OCI-LY7 (cell line): ENCODE results near the gene DAZL.

ENCODE experiments used
- CTCF ChIP-seq: fragments of 200-600 bp; sonication (generic); conservative IDR thresholded peaks from 2 replicates; pipeline ENCODE4 v1.5.1; 2014; ENCODE audit warnings: mild to moderate bottlenecking, antibody characterized with exemption, low read length, moderate library complexity, mixed read lengths
- EZH2phosphoT487 ChIP-seq: fragments of 200-600 bp; sonication (generic); IDR thresholded peaks from 2 replicates; pipeline ENCODE4 v1.6.1; 2018; ENCODE audit warnings: low read depth, borderline replicate concordance, mild to moderate bottlenecking, mixed run types, antibody characterized with exemption, low read length, moderate library complexity, mixed read lengths

GRCh38 chr3:16559653-16560365 lies 45.4 kb downstream of the DAZL start:
- no peak for TF ChIP-seq CTCF
- no peak for TF ChIP-seq EZH2phosphoT487
